ENCODE data around the gene BORCS6.

The BORCS6 gene

GRCh38 chr17:8189711-8190477 is at the start of gene BORCS6:
Gene BORCS6 (minus strand): TSS chr17:8190180. CDS start chr17:8190140, 40 bp downstream.
- Histone ChIP-seq H3K4me1 (ENCODE audit: control insufficient read depth, insufficient read depth, low read length) (peaks cover 22% of the 10 kb centered on the region), H3K9ac (ENCODE audit: low read length) (peak within 1 kb of the TSS; percentile 70), H3K27ac (ENCODE audit: low read depth, low read length) (peak within 1 kb of the TSS; percentile 94), H3K36me3 (ENCODE audit: control insufficient read depth, insufficient read depth, low read length) (no peaks in the 10 kb centered on the region), H3K4me3 (ENCODE audit: low read length) (peak within 1 kb of the TSS; percentile 94), H3K27me3 (ENCODE audit: control insufficient read depth, insufficient read depth, low read length) (no peaks in the 10 kb centered on the region)

DNA sequence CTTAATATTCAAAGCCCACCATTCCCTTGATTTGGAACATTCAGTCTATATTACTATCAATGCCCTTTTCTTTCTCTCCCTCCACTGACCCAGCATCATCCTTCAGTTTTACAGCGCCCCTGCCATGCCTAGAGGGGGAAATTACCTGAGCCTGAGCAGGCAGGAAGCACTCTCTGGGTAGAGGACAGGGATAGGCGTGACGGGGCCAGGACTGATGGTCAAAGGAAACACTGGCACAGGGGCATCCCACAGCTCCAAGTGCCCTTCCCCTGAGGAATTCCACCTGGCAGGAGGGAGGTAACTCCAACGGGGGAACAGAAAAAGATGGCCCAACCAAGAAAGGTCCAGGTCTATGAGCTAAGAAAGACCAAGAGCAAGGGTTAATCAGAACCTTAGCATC is 47.9 kb upstream of the BORCS6 start:
- no peak overlapping the region for H3K4me3 ChIP-seq (ENCODE audit: low read length)
- no peak overlapping the region for H3K9ac ChIP-seq (ENCODE audit: low read length)
- H3K36me3 ChIP-seq (ENCODE audit: control insufficient read depth, insufficient read depth, low read length), result peaks cover 35% of the 10 kb centered on the region
- H3K4me1 ChIP-seq (ENCODE audit: control insufficient read depth, insufficient read depth, low read length), result no peaks in the 10 kb centered on the region
- H3K27me3 ChIP-seq (ENCODE audit: control insufficient read depth, insufficient read depth, low read length), result no peaks in the 10 kb centered on the region
- H3K27ac ChIP-seq (ENCODE audit: low read depth, low read length), result no peak overlapping the region

DNA sequence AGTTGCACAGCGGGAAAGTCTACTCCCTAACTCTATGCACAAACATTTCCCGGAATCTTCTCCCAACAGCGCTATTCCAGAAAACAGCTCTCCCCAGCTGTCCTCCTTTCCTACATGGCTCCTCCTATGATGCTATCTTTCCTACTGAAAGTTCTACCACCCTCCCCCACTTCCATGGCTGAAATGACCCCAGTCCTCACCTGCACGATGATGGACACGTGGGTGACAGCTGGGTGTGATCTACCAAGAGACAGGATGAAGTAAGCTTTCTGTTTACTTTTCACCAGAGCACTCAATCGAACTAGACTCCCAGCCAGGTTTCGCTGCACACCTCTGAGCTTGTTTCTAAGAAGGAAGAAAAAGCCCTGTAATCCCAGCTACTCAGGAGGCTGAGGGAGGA is 47.2 kb upstream of the BORCS6 start:
- Histone ChIP-seq H3K4me3 (ENCODE audit: low read length) (no peak overlapping the region), H3K4me1 (ENCODE audit: control insufficient read depth, insufficient read depth, low read length) (no peaks in the 10 kb centered on the region), H3K27me3 (ENCODE audit: control insufficient read depth, insufficient read depth, low read length) (no peaks in the 10 kb centered on the region), H3K36me3 (ENCODE audit: control insufficient read depth, insufficient read depth, low read length) (peaks cover 41% of the 10 kb centered on the region), H3K27ac (ENCODE audit: low read depth, low read length) (no peak overlapping the region), H3K9ac (ENCODE audit: low read length) (no peak overlapping the region)

DNA sequence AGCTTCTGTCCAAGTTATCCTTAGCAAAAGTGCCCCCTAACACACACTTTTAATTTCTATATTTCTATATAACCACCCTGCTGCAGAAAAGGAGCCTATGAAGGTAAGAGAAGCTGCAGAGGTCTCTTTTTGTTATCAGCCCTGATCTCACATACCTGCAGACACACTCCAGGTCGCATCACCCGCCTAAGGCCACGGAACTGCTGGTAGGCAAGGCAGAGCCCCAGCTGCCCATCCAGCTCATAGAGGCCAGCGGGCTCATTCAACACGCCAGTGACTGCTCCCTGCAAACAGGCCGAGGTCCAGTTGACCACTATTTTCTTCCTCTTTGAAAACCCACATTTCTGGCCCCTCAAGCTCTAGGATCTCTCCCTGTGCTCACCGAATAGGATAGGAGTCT is 45.7 kb upstream of the BORCS6 start:
- H3K27ac ChIP-seq (ENCODE audit: low read depth, low read length), result no peak overlapping the region
- no peaks in the 10 kb centered on the region for H3K4me1 ChIP-seq (ENCODE audit: control insufficient read depth, insufficient read depth, low read length)
- peaks cover 55% of the 10 kb centered on the region for H3K36me3 ChIP-seq (ENCODE audit: control insufficient read depth, insufficient read depth, low read length)
- H3K9ac ChIP-seq (ENCODE audit: low read length), result no peak overlapping the region
- no peak overlapping the region for H3K4me3 ChIP-seq (ENCODE audit: low read length)
- H3K27me3 ChIP-seq (ENCODE audit: control insufficient read depth, insufficient read depth, low read length), result no peaks in the 10 kb centered on the region

DNA sequence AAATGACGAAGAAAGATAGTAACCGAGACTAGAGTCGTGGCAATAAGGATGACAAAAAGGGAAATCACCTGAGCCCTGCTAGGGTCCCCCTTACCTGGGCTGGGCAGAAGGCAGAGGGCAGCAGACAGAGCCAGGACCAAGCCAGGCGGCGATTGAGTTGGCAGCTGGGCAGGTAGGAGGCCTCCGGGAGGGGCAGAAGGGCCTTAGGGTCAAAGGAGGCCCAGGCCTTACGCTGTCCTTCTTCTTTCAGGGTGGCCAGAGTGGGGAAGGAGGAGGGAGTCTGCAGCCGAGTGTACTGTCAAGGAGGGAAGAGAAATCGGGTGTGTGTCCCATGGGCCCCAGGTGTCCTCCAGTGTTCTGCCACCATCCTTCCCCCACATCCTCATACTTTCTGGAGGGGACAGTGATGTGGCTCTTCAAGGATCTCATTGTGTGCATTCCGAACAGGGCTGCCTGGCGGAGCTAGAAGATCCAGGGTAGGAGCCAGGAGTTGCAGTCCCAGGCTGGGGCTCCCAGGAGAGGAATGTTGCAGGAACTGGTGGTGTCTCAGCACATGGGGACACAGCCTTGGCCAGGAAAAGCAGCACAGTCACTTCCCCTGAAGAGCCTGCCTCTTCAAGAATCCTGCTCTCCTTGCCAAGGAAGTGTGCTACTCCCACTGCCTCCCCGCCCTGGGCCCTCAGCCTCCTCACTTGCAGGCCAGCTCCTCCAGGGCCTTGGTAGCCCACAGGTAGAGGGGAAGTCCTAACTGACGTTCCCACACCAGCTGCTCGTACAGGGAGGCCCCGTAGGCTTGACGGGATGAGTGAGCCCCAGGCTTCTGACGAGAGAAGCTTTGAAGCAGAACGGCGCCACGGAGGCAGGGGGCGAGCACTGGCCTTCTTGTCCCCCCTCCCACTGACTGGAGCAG is 44.6 kb upstream of the BORCS6 start:
- peaks cover 63% of the 10 kb centered on the region for H3K36me3 ChIP-seq (ENCODE audit: control insufficient read depth, insufficient read depth, low read length)
- no peak overlapping the region for H3K4me3 ChIP-seq (ENCODE audit: low read length)
- H3K4me1 ChIP-seq (ENCODE audit: control insufficient read depth, insufficient read depth, low read length), result no peaks in the 10 kb centered on the region
- no peaks in the 10 kb centered on the region for H3K27me3 ChIP-seq (ENCODE audit: control insufficient read depth, insufficient read depth, low read length)
- H3K27ac ChIP-seq (ENCODE audit: low read depth, low read length), result no peak overlapping the region
- H3K9ac ChIP-seq (ENCODE audit: low read length), result no peak overlapping the region

DNA sequence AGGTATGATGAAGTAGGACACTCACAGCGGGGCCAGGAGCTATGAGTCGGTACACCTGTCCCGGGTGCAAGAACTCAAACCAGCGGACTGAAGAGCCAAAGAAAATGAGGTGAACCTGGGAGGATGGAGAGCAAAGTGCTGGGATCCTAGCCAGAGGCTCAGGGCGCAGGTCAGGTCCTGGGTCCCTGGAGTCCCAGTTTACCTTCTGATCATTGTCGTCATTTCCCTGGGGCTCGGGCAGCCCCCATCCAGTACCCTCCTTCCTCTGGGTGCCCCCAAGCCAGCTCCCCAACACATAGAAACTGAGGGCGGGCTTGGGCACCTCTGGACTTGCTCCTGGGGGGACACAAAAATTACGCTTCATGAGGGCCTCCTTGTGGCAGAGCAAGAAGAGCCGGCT is 41.7 kb upstream of the BORCS6 start:
- H3K4me3 ChIP-seq (ENCODE audit: low read length), result no peak overlapping the region
- no peak overlapping the region for H3K27ac ChIP-seq (ENCODE audit: low read depth, low read length)
- no peak overlapping the region for H3K9ac ChIP-seq (ENCODE audit: low read length)
- peaks cover 71% of the 10 kb centered on the region for H3K36me3 ChIP-seq (ENCODE audit: control insufficient read depth, insufficient read depth, low read length)
- no peaks in the 10 kb centered on the region for H3K27me3 ChIP-seq (ENCODE audit: control insufficient read depth, insufficient read depth, low read length)
- no peaks in the 10 kb centered on the region for H3K4me1 ChIP-seq (ENCODE audit: control insufficient read depth, insufficient read depth, low read length)

DNA sequence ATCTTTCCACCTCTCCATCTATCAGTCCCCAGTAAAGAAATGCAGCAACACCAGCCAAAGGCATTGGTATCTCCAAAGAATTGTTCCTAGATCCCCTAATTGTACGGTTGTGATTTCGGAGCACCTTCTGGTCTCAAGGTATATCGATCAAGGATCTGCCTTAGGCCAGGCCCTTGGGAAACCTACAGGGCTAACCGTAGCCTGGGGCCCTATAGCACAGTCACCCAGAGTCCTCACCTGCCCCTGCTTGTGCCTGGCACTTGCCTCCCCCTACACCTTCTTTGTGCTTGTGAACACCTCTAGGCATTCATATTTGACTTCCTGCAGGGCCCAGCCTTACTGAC is 37.2 kb upstream of the BORCS6 start:
- peak overlapping the region; percentile 49 for H3K4me3 ChIP-seq (ENCODE audit: low read length)
- H3K4me1 ChIP-seq (ENCODE audit: control insufficient read depth, insufficient read depth, low read length), result peaks cover 12% of the 10 kb centered on the region
- H3K27ac ChIP-seq (ENCODE audit: low read depth, low read length), result no peak overlapping the region
- peaks cover 45% of the 10 kb centered on the region for H3K36me3 ChIP-seq (ENCODE audit: control insufficient read depth, insufficient read depth, low read length)
- H3K27me3 ChIP-seq (ENCODE audit: control insufficient read depth, insufficient read depth, low read length), result no peaks in the 10 kb centered on the region
- H3K9ac ChIP-seq (ENCODE audit: low read length), result no peak overlapping the region

GRCh38 chr17:8226536-8227237 is 36.7 kb upstream of the BORCS6 start:
- Histone ChIP-seq H3K27me3 (ENCODE audit: control insufficient read depth, insufficient read depth, low read length) (no peaks in the 10 kb centered on the region), H3K9ac (ENCODE audit: low read length) (no peak overlapping the region), H3K27ac (ENCODE audit: low read depth, low read length) (peak overlapping the region; percentile 56), H3K4me3 (ENCODE audit: low read length) (peak overlapping the region; percentile 49), H3K36me3 (ENCODE audit: control insufficient read depth, insufficient read depth, low read length) (peaks cover 40% of the 10 kb centered on the region), H3K4me1 (ENCODE audit: control insufficient read depth, insufficient read depth, low read length) (peaks cover 13% of the 10 kb centered on the region)

- no peaks in the 10 kb centered on the region for H3K27me3 ChIP-seq (ENCODE audit: control insufficient read depth, insufficient read depth, low read length)
- peak overlapping the region; percentile 56 for H3K27ac ChIP-seq (ENCODE audit: low read depth, low read length)
- H3K36me3 ChIP-seq (ENCODE audit: control insufficient read depth, insufficient read depth, low read length), result peaks cover 34% of the 10 kb centered on the region
- peak overlapping the region; percentile 49 for H3K4me3 ChIP-seq (ENCODE audit: low read length)
- peaks cover 13% of the 10 kb centered on the region for H3K4me1 ChIP-seq (ENCODE audit: control insufficient read depth, insufficient read depth, low read length)
- H3K9ac ChIP-seq (ENCODE audit: low read length), result no peak overlapping the region
These were observed 36.0 kb upstream of the BORCS6 start for GRCh38 chr17:8225813-8226535.

GRCh38 chr17:8224891-8225812 is 35.2 kb upstream of the BORCS6 start:
- peaks cover 13% of the 10 kb centered on the region for H3K4me1 ChIP-seq (ENCODE audit: control insufficient read depth, insufficient read depth, low read length)
- H3K9ac ChIP-seq (ENCODE audit: low read length), result no peak overlapping the region
- H3K27ac ChIP-seq (ENCODE audit: low read depth, low read length), result no peak overlapping the region
- H3K4me3 ChIP-seq (ENCODE audit: low read length), result no peak overlapping the region
- H3K36me3 ChIP-seq (ENCODE audit: control insufficient read depth, insufficient read depth, low read length), result peaks cover 25% of the 10 kb centered on the region
- no peaks in the 10 kb centered on the region for H3K27me3 ChIP-seq (ENCODE audit: control insufficient read depth, insufficient read depth, low read length)
